Subcutaneous abdominal adipose tissue (tissue), 5 donors: Measurements from ENCODE around the gene CFAP70.

Experiments
- H3K27ac ChIP-seq: one replicate; pipeline ENCODE4 v1.7.0; 2013; ENCODE audit warnings: low read depth, mild to moderate bottlenecking, inconsistent platforms, low read length, moderate library complexity
- H3K27me3 ChIP-seq, 5 donors: one replicate each; pipeline ENCODE4 v1.7.0; 2013; ENCODE audit warnings: low read length in 5 of 5, inconsistent platforms in 1 of 5; ENCODE audit not compliant: control insufficient read depth in 5 of 5, insufficient read depth in 4 of 5
- H3K36me3 ChIP-seq, 5 donors: one replicate each; pipeline ENCODE4 v1.7.0; 2013; ENCODE audit warnings: low read length in 5 of 5; ENCODE audit not compliant: control insufficient read depth in 5 of 5, insufficient read depth in 5 of 5
- H3K4me1 ChIP-seq, 5 donors: one replicate each; pipeline ENCODE4 v1.7.0; 2013; ENCODE audit warnings: low read length in 5 of 5, mild to moderate bottlenecking in 3 of 5, moderate library complexity in 1 of 5; ENCODE audit not compliant: control insufficient read depth in 5 of 5, insufficient read depth in 5 of 5
- H3K4me3 ChIP-seq, 5 donors: one replicate each; pipeline ENCODE4 v1.7.0; 2013; ENCODE audit warnings: low read length in 5 of 5, low read depth in 1 of 5
- H3K9ac ChIP-seq, 5 donors: one replicate each; pipeline ENCODE4 v1.7.0; 2013; ENCODE audit warnings: low read length in 5 of 5, mild to moderate bottlenecking in 4 of 5, moderate library complexity in 3 of 5
- H3K9me3 ChIP-seq, 5 donors: one replicate each; pipeline ENCODE4 v1.7.0; 2013; ENCODE audit warnings: low read length in 5 of 5; ENCODE audit not compliant: control insufficient read depth in 5 of 5
- donor health status: healthy.
- donor health status: healthy.
- donor health status: healthy.
- donor health status: healthy.
- donor health status: healthy.

CFAP70 gene

DNA sequence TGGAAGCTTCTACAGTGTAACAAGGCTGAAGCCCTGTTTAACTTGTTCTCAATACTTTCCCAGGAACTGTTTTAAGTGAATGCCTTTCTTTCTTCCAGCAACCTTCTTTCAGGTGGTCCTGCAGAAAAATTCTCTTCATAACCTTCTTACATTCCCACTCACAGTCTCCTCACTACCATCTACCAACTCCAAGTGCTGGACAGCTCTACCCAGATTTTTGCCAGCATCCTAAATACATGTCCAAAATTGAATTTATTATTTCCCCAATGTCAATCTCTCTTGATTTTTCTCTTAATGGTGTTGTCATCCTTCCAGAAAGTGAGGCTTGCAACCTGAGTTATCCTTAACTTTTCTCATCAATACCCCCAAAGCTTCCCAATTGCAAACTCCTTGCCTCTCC, 48.2 kb downstream of the CFAP70 start:
- Histone ChIP-seq H3K36me3 (peaks cover 0 to 4% (median 0%) of the 10 kb centered on the region in 5 donors), H3K27me3 (no peaks in the 10 kb centered on the region), H3K27ac (no peak overlapping the region), H3K4me1 (no peaks in the 10 kb centered on the region), H3K4me3 (no peak overlapping the region), H3K9me3 (peaks cover 0 to 17% (median 10%) of the 10 kb centered on the region in 5 donors), H3K9ac (no peak overlapping the region)

DNA sequence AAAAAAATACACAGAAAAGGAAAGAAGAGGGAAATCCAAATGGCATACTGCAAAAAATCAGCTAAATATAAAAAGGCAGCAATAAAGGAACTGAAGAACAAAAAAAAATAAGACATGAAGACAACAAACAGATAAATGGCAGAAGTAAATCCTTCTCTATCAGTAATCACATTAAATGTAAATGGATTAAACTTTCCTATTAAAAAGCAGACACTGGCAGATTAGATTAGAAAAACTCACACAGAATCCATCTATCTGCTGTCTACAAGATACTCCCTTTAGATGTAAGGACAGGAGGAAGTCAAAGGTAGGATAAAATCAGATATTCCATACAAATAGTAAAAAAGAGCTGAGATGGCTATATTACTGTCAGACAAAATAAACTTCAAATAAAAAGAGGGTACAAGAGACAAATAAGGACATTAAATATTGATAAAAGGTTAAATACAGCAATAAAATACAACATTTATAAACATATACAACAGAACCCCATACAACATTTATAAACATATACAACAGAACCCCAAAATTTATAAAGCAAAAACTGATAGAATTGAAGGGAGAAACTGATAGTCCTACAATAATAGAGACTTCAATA, 51.4 kb downstream of the CFAP70 start:
- H3K4me1 ChIP-seq: no peaks in the 10 kb centered on the region
- no peaks in the 10 kb centered on the region for H3K27me3 ChIP-seq
- peaks cover 0 to 4% (median 0%) of the 10 kb centered on the region in 5 donors for H3K36me3 ChIP-seq
- H3K4me3 ChIP-seq: no peak overlapping the region
- no peak overlapping the region for H3K27ac ChIP-seq
- no peak overlapping the region for H3K9ac ChIP-seq
- H3K9me3 ChIP-seq: peaks cover 0 to 17% (median 10%) of the 10 kb centered on the region in 5 donors

DNA sequence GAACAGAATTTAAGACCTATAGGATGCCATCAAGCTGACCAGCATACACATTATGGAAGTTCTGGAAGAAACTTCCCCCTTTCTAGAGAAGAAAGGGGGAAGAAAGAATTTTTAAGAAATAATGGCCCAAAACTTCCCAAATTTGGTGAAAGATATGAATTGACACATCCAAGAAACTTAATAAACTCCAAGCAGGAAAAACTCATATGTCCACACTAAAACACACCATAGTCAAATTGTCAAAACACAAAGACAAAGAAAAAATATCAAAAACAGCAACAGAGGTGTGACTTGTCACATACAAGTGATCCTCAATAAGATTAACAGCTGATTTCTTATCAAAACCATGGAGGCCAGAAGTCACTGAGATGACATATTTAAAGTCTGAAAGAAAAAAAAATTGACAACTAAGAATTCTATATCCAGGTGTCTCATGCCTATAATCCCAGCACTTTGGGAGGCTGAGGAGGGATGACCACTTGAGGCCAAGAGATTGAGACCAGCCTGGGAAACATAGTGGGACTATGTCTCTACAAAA, 52.4 kb downstream of the CFAP70 start:
- no peak overlapping the region for H3K27ac ChIP-seq
- H3K36me3 ChIP-seq: peaks cover 0 to 4% (median 0%) of the 10 kb centered on the region in 5 donors
- H3K4me1 ChIP-seq: no peaks in the 10 kb centered on the region
- H3K9ac ChIP-seq: no peak overlapping the region
- H3K27me3 ChIP-seq: no peaks in the 10 kb centered on the region
- H3K4me3 ChIP-seq: no peak overlapping the region
- peaks cover 0 to 17% (median 10%) of the 10 kb centered on the region in 5 donors for H3K9me3 ChIP-seq

DNA sequence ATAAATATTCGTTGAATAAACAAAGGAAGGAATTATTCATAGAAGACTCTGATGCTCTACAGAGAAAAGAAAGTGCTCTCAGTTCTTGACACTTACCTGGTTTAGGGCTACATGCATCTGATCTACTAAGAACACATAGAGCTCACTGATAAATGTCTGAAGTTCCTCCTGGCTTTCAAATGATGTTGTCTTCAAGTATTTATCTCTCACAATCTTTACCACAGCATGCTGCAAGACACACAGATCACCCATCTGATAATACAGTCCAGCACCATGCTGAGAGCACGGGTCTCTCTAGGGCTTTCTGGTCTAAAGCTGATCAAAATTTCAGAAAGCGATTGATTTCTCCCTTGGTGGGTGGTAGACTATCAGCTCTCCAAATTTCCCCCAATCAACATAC, 61.7 kb downstream of the CFAP70 start:
- H3K4me1 ChIP-seq: no peaks in the 10 kb centered on the region

DNA sequence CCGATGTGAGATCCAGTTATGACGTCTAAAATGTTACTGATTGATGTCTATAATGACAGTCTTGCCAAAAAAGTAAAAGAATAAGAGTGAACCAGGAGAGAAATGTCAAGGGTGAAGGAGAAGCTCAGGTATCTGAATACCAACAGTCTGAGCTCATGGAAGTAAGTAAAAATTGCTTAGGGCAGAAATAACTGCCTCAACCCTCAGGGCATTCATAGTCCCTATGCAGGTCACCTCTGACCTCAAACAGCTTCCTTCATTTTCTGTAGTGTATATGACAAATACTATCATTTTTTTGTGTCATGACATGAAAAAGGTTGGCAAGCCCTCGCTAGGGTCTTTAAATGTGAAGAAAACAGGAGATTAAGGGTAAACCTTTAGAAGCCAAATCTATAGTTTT, 65.2 kb downstream of the CFAP70 start:
- H3K4me1 ChIP-seq: no peaks in the 10 kb centered on the region

More for the DNA sequence above, 61.7 kb downstream of the CFAP70 start:
- Histone ChIP-seq H3K9ac (no peak overlapping the region), H3K36me3 (peaks cover 0 to 5% (median 0%) of the 10 kb centered on the region in 5 donors), H3K27me3 (no peaks in the 10 kb centered on the region), H3K27ac (no peak overlapping the region), H3K4me3 (no peak overlapping the region), H3K9me3 (no peaks in the 10 kb centered on the region)

DNA sequence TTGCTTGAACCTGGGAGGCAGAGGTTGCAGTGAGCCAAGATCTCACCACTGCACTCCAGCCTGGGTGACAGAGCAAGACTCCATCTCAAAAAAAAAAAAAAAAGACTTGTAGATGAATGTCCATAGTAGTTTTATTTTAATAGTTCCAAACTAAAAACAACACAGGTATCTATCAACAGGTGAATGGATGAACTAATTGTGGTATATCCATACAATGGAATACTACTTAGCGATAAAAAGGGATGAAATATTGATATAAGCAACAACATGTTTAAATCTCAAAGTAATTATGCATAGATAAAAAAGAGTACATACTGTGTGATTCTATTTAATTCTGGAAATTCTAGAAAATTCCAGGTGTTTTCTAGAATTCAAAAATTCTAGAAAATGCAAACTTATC, 68.7 kb downstream of the CFAP70 start:
- Histone ChIP-seq H3K27ac (no peak overlapping the region), H3K27me3 (no peaks in the 10 kb centered on the region)

More for the DNA sequence above, 65.2 kb downstream of the CFAP70 start:
- Histone ChIP-seq H3K27me3 (no peaks in the 10 kb centered on the region), H3K36me3 (peaks cover 0 to 12% (median 0%) of the 10 kb centered on the region in 5 donors), H3K4me3 (no peak overlapping the region), H3K9me3 (no peaks in the 10 kb centered on the region), H3K27ac (no peak overlapping the region), H3K9ac (no peak overlapping the region)

DNA sequence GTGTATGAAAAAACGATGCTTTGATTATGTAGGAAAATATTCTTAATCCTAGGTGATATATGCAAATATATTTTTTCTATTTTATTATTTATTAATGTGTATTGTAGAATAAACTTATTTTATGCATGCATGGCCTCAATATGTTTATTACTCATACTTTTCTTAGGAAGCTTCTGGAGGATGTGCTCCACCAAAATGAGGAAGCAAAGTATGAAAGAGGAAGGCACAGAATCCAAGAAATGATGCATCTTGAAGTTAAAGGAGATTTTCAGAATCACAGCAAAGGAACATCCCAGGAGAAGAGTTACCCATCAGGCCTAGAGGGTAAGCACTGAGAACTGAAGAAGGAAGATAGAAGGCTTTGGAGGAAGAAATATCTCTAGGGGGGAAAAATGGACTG, 71.2 kb downstream of the CFAP70 start:
- H3K27ac ChIP-seq: no peak overlapping the region

More for the DNA sequence above, 68.7 kb downstream of the CFAP70 start:
- Histone ChIP-seq H3K4me3 (no peak overlapping the region), H3K9ac (no peak overlapping the region), H3K9me3 (no peaks in the 10 kb centered on the region), H3K4me1 (no peaks in the 10 kb centered on the region), H3K36me3 (peaks cover 0 to 12% (median 0%) of the 10 kb centered on the region in 5 donors)

DNA sequence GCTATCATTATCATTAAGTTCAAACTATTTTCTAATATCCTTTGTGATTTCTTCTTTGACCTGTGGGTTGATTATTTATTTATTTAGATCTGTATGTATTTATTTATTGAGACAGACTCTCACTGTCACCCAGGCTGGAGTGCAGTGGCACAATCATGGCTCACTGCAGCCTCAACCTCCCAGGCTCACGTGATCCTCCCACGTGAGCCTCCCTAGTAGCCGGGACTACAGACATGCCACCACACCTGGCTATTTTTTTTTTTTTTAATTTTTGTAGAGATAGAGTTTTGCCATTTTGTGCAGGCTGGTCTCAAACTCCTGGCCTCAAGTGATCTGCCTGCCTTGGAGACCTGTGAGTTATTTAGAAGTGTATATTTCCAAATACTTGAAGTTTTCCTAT, 77.6 kb downstream of the CFAP70 start:
- Histone ChIP-seq H3K9ac (no peak overlapping the region), H3K4me3 (no peak overlapping the region), H3K27me3 (no peaks in the 10 kb centered on the region), H3K27ac (no peak overlapping the region), H3K9me3 (no peaks in the 10 kb centered on the region), H3K4me1 (no peaks in the 10 kb centered on the region), H3K36me3 (no peaks in the 10 kb centered on the region)

More for the DNA sequence above, 71.2 kb downstream of the CFAP70 start:
- Histone ChIP-seq H3K36me3 (peaks cover 0 to 7% (median 0%) of the 10 kb centered on the region in 5 donors), H3K4me1 (no peaks in the 10 kb centered on the region), H3K9ac (no peak overlapping the region), H3K4me3 (no peak overlapping the region), H3K27me3 (no peaks in the 10 kb centered on the region), H3K9me3 (no peaks in the 10 kb centered on the region)

DNA sequence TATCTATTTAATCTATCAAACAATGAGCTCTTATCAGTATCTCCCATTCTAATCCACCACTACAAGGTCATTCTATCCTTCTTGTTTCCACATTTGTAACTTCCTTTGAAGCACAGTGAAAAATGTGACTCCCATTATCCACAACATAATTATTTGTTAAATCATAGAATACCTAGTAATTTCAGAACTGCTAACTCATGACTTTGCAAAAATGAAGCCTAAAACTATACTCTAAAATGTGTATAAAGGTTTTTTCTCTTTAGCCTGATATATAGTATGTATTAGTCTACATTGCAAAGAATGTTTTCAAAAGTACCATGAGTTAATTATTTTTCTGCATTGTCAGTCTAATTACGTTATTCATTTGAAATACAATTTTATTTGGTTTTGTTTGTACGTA, 94.2 kb downstream of the CFAP70 start:
- Histone ChIP-seq H3K9ac (no peak overlapping the region), H3K4me1 (peaks cover 0 to 2% (median 0%) of the 10 kb centered on the region in 5 donors), H3K36me3 (no peaks in the 10 kb centered on the region), H3K4me3 (no peak overlapping the region), H3K27ac (no peak overlapping the region), H3K9me3 (no peaks in the 10 kb centered on the region), H3K27me3 (no peaks in the 10 kb centered on the region)

DNA sequence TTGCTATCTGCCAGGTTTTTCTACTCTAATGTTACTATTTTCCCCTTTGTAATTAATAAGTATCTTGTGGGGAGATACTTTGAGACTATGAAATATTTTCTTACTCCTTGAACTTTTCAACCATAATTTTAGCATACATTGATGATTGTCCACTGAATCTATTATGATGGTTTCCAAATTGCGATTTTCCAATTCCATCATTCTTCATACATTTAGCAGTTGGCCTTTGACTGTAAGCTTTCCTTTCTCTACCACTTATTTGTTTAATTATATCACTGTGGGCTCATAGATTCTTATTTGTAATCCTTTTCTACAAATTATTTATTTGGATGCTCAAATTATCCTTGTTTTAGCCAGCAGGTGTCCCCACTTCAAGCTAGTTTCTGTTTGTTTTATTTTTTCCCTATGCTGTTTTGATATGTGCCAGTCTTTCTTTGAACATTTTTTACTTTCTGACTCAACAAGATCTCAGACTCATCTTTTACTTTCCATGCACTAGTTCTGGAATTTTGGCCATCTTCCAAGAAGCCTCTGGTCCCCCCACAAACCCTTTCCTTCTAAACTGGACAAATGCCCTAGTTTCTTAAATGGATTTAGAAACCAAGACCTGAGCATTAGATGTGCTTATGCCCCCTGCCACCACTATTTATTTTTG, 94.8 kb downstream of the CFAP70 start:
- H3K27ac ChIP-seq: no peak overlapping the region
- no peaks in the 10 kb centered on the region for H3K27me3 ChIP-seq
- H3K36me3 ChIP-seq: no peaks in the 10 kb centered on the region
- peaks cover 0 to 2% (median 0%) of the 10 kb centered on the region in 5 donors for H3K4me1 ChIP-seq
- H3K4me3 ChIP-seq: no peak overlapping the region
- no peak overlapping the region for H3K9ac ChIP-seq
- H3K9me3 ChIP-seq: no peaks in the 10 kb centered on the region
